HG03060 (cell line): Measurements from ENCODE around the gene RAB11FIP4.

Source experiments
- ATAC-seq: cut with Tn5 transposase; IDR thresholded peaks from one replicate; pipeline ENCODE4 v1.9.1; 2021; ENCODE audit warnings: low read depth, moderate number of reproducible peaks; ENCODE audit not compliant: unreplicated experiment

The RAB11FIP4 gene

DNA sequence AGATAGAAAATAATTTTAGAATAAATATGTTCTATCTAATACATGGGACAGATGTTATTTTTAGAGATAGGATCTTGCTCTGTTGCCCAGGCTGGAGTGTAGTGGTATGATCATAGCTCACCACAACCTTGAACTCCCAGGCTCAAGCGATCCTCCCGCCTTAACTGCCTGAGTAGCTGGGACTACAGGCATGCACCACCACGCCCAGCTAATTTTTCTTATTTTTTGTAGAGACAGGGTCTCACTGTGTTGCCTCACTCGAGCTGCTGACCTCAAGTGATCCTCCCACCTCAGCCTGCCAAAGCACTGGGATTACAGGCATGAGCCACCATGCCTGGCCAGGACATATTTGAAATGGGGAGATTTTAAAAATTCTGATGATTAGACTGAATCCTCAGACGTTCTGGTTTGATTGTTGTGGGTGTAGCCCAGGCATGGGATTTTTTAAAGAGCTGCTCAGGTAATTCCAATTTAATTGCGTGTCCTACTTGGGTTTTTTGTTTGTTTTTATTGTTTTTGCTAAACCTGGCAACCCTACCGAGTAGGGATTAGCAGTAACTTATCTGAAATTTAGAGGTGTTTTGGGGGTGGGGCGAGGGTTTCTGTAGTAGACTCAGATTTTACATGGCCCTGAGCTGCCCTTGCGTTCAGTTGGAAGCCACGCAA lies 142.9 kb downstream of the RAB11FIP4 start:
- ATAC-seq = no peak

DNA sequence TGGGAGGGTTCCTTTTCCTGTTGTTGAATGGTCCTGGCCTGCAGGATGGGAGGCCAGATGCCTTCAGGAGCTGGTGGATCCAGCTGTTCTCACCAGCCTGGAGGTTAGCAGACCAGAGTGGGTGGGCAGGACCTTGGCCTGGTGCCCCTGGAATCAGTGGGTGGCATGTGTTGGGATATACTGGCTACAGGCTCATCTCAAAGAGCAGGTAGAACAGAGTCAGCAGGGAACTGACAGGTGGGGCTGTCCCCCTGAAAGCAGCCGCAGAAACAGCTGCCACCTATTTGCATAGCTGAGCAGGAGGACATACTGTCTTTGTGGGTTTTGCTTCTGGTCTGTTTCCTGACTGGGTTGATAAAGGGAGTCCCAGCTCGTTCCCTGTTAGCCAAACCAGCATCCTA lies 144.1 kb downstream of the RAB11FIP4 start:
- peak; percentile 68 for ATAC-seq

DNA sequence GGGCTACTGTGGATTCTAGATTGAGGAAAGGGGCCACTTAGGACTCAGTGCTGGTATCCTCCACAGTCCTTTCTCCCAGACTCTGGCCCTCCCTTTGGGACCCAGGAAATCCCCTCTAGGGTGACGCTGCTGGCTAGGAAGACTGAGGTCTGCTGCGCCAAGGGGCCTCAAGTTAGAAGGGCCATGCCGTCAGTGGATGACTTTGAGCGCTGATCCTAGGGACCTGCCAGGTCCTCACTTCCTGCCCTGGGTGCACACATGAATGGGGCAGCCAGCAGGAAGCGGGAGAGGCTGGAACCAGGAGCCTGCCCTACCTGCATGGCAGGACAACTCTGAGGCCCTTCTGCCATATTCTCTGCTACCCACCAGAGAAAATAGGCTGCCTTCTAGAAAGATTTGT lies 145.0 kb downstream of the RAB11FIP4 start:
- ATAC-seq = no peak

DNA sequence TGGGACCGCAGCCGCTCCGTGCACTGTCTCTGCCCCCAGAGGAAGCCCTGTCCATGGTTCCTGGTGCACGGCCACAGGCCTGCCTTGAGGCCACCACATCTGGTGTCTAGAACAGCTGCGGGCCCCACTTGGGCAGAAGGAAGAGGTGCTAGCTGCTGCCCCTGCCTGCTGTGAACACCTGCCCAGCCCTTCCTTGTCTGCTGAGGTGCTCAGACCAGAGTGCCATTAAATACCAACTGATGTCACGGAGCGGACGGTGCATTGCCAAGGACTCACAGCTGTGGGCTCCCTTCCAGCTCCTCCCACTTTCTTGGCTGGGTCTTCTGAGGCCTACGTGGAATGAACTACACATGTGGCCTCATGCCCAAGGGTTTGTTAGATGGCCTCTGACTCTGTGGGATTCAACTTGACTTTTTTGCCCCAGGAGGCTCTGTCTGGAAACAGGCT lies 146.1 kb downstream of the RAB11FIP4 start:
- no peak for ATAC-seq

DNA sequence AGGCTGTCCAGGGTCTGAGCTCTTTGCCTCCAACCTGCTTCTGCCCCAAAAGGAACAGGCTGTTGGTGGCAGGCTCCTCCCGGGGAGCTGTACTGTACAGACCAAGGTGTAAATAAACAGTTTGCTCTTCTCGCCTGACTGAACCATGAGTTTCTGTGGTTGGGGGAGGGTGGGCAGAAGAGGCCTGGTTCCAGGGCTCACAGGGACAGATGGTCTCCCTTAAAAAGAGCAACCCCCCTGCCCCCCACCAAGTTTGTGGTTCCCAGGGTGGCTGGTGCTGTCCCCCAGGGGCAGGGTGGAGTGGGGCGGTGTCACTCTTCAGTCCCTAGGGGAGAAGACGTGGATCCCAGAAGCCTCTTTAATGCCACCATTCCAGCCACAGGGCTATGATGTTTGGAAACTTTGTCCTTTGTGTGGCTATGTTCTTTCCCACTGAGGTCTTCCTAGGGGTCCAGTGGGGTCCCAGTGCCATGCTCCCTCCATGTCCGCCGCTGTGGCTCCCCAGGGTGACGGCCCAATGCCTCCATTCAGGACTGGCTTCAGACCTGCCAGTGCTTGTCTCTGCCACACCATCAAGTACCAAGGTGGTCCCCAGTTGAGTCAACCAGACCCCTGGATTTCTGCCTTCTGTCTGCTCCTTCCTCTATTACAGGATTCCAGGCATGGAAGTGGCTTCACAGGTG lies 146.7 kb downstream of the RAB11FIP4 start:
- ATAC-seq = peak; percentile 47

DNA sequence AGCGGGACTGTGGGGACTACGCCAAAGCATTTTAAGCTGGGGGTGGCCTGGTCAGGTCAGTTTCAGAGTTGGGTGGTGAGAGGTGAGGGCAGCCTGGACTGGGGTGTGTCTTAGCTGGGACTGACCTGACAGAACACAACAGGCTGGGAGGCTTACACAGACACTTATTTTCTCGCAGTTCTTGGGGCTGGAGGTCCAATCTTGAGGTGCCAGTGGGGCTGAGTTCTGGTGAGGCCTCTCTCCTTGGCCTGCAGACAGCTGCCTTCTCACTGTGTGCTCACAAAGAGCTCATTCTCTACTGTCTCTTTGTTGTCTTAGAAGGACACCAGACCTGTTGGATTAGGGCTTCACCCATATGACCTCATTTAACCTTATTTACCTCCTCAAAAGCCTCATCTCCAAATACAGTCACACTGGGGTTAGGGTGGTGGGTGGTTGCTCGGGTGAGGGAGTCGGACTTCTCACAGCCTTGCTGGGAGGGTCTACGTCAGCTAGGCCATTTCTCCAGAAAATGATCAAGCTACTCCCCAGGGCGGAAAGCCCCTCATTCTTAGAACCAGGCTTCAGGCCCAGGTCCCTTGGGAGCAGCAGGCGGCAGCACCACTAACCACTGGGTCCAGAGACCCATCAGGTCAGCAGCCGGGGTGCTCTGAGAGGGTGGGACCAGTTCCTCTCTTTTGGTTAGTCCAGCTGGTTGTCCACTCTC lies 149.3 kb downstream of the RAB11FIP4 start:
- ATAC-seq = no peak

DNA sequence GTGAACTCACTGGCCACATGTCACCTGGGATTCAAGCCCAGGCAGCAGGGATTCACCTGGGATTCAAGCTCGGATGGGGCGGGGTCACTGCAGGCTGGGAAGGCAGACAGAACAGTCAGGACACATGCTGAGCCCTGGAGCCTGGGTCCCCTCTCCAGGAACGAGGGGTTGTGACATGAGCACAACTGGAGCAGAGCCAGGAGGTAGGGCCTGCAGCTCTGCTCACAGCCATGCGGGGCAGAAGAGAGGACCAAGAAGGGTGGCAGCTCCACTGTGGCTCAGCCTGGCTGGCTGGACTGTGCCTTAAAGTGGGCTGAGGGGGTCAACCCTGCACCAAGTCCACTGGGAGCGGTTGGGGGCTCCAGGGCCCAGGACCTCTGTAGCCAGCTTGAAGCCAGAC lies 150.1 kb downstream of the RAB11FIP4 start:
- no peak for ATAC-seq

DNA sequence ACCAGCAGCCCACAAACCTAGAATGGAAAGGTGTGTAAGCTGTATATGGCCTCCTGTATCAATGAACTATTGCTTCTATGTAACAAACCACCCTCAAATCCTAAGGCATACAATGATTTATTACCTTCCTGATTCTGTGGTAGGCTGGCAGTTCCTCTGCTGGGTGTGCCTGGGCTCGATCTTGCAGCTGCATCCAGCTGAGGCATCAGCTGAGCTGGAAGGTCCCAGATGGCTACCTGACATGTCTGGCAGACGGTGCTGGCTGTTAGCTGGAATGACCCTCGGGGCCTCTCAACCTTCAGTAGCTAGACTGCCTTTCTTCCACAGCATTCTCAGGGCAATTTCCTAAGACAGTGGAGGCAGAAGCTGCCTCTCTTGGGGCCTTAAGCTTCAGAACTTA lies 152.7 kb downstream of the RAB11FIP4 start:
- no peak for ATAC-seq

DNA sequence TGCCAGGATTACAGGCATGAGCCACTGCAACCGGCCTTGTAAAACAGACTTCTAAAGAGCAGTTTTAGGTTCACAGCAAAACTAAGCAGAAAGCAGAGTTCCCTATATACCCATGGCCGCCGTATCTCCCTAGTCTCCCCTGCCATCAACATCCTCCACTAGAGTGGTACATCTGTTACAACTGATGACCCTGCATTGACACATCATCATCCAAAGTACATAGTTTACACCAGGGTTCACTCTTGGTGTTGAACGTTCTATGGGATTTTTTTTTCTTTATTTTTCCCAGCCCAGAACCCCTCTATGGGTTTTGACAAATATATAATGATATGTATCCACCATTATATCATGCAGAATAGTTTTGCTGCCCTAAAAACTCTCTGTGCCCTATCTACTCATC lies 155.2 kb downstream of the RAB11FIP4 start:
- ATAC-seq = no peak

DNA sequence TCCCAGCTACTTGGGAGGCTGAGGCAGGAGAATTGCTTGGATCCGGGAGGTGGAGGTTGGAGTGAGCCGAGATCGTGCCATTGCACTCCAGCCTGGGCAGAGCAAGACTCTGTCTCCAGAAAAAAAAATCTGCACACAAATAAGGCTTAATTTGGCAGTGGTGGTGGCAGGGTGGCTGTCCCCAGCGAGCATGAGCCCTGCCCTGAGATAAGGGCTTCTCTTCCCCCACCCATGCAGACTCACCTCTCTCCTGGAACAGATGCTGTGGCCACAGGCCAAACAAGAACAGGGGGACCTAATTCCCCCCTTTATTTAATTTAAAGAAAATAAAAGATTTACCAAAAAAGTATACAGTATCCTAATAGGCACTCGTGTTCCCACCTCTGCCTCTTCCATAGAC lies 157.2 kb downstream of the RAB11FIP4 start:
- ATAC-seq = no peak

DNA sequence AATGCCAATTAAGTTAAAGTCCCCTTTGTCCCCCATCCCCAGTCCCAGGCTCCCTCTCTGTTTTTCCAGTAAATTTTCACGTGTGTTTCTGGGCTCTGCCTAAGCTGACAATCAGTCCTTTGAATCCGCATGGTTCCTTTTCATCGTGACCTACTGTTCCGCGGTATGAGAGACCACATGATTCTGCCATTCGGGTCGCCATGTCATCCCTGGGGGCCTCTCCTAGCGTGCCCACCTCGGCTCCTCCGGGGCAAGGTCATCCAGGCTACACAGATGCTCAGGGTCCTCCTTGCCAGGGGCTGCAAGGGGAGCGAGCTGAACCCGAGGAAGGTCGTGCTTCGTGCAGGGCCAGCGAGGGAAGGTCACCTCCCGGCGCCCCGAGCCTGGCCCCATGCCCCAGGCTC lies 157.6 kb downstream of the RAB11FIP4 start:
- ATAC-seq = no peak

DNA sequence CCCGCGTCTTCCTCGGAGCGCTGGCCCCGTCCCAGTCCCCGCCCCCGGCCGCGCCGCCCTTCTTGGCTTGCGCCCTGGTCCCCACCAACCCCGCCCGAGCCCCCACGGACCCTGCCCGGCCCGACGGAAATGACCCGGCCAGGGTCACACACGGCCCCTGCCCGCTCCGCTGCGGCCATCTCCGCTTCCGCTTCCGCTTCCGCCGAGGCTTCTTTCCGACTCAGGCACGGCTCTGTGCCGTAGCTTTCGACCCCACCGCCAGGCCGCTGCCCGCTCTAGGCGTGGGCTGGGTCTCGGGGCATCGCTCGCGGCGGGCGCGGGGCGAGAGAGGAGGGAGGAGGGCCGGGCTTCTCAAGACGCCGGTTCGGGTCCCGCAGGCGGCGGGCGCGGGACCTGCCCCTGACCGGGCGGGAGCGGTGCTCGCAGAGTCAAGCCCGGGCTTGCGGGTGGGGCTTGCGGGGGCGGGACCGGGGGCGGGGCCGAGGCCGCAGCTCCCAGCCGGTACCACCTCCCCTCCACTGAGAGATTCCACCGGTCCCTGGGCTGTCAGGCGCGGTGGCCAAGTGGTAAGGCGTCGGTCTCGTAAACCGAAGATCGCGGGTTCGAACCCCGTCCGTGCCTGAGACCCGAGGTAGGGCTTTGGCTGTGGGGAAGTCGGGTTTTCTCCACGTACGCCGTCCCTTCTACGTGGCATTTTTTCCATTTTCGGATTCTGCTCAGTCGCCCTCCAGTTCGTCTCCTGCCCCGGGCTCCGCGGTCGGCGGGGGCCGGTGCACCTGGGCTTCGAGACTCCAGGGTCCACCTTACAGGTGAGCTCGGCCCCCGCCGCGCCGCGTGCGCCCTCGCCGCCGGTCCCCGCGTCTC lies 158.3 kb downstream of the RAB11FIP4 start:
- ATAC-seq = no peak

DNA sequence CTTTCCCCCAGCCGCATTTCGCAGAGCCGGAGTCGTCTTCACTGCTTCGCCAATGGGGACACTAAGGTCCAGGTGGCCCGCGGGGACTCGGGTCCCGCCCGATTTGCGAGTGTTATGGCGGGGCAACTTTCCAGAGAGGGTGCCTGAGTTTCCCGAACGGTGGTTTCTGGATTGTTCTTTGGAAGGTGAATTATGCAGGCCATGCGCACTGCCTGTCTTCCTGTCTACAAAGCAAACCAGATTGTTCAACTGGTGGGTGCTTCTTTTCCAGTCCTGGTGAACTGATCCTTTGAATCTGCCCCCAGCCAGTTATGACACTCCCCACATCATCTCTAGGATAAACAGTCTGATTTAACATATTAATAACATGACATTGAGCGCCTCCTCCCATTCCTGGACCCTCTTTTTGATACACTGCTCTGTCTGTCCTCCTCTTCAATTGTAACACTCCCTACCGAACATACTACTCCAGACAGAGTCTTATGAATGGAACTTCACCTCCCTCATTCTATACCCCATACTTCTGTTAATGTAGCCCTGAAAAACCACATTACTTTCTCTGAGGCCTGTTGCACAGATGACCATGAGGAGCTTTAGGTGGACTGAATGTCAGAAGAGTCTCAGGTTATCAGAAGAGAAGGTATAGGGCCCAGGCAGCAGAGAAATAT lies 159.0 kb downstream of the RAB11FIP4 start:
- ATAC-seq = no peak

DNA sequence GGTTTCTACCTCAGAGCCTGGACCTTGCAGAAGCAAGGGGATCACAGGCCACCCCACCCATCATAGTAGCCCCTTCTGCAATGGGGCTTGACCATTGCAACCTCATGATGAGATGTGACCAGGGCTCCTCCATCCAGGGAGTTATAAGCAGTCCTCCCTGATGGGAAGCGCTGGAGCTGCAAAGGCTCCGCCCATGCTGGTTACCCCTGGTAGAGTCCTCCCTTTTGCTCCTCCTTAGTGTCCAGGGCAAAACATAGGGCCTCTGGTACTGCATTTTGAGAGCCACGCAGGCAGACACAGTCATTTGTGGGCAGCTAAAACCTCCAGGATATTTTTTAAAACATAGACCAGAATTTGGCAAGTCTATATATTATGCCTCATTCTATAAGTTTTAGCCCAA lies 161.1 kb downstream of the RAB11FIP4 start:
- no peak for ATAC-seq

DNA sequence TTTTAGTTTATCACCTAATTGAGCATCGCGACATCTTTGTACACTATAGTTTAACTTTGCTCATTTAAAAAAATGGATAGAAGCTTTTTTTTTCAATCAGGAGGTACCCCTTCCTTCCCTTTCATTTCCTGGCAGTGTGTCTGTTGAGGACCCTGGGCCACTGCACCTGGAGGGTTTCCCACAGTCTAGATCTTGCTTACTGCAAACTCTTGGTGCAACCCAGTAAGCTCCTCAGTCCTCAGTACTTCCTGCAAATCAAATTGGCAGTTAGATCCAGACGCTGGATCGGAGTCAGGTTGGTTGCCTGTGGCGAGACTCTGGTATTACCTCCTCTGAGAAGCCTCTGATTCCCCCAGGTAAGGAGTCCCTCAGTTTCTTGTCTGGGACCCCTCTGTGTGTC lies 162.0 kb downstream of the RAB11FIP4 start:
- ATAC-seq = no peak

DNA sequence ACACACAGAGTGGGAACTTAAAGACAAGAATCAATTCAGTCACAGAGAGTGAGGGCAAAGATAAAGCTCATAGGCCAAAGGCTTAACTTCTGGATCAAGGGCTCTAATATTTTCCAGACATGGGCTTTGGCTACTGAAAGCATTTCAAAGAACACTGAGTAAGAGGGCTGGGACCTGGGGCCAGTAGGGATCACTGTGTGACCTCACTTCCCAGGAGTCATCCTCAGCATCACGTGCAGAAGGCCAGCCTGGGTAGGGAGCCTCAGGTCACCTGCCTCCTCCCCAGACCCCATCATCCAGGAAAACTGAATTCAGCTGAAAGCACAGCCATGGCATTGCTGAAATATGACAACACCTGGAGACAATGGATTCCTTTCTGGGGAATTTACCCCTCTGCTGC lies 163.5 kb downstream of the RAB11FIP4 start:
- no peak for ATAC-seq

DNA sequence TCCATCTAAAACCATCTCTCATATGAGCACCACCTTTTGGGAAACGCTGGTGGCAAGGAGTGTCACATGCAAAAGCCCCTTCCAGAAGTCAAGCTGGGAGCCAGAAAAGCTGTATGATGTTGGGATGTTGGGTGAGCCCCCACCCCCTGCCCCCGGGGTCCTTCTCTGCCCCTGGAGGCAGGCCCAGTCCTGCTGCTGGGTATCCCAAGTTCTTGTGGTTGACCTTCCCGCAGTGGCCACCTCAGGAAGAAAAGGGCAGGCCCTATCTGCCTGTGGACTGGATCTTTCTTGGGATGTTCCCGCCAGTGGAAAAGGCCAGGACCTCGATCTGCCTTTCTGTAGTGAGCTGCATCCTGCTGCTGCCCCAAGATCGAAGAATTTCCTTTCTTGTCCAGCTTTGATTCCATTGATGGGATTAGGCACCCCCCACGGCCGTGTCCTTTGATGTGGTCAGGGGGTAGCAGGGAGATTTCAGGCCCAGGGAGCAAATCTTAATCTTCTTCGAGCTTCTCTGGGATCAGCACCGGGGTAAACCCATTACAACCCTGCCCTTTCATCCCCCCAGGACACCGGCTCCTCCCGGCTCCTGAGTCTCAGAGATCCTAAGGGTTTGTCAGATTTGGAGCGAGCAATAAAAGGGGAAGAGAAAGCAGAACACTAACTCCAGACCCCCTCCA lies 165.6 kb downstream of the RAB11FIP4 start:
- no peak for ATAC-seq

DNA sequence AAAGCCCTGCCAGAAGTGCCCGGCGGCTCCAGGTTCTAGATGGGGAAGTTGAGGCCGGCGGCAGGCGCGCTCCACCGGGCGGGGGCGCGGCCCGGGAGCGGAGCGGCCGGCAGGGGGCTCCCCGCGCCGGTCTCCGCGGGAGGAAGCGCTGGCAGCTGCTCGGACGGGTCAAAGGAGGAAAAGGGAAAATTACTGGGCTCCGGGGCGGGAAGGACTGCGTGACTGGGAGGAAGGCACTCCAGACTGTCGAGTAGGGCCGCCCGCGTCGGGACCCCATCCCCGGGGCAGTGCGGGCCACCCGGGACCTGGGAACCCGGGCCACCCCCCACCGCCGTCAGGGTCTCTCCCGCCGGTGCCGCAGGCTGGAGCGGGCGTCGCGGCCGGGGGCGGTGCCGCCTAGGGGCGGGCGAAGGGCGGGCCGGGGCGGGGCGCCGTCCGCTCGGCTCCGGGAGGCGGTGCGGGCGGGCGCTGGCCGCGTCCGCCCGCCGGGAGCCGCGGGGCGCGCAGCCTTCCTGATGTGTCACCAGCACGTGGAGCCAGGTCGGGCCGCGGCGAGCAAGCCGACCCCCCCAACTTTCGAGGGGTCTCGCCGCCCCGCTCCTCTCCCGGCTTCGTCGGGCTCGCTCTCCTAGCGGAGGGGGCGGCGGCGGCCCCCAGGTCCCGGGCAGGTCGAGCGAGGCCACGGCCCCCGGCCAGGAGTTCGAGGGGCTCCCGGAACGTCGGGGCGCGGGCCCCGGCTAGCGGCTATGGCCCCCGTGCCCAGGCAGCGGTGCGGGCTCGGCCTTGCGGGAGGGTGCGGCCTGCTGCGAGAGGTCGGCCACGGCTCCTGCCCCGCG lies 167.5 kb downstream of the RAB11FIP4 start:
- no peak for ATAC-seq
